Stomach (tissue), 4 donors: ENCODE data around the gene CNGA4.

Source experiments
- EP300 ChIP-seq: sonication (generic); formaldehyde crosslinking; IDR thresholded peaks from one replicate; pipeline ENCODE4 v1.6.1; 2017; ENCODE audit warnings: antibody characterized with exemption
- POLR2A ChIP-seq, 4 donors: fragments of 450-650 bp; IDR thresholded peaks; one replicate each; pipeline ENCODE4 v1.6.1; 2016; ENCODE audit warnings: antibody characterized with exemption in 4 of 4, control low read depth in 2 of 4, mild to moderate bottlenecking in 1 of 4, moderate library complexity in 1 of 4
- POLR2AphosphoS5 ChIP-seq, 3 donors: sonication (generic); formaldehyde crosslinking; IDR thresholded peaks; one replicate each; pipeline ENCODE4 v1.6.1; 2016; ENCODE audit warnings: antibody characterized with exemption in 3 of 3
- TF ChIP-seq, protein P1 (sequence below), 7 experiments: fragments of 450-650 bp in 4 of 7; fragments of 200-600 bp in 3 of 7; sonication (generic) in 3 of 7; IDR thresholded peaks; one replicate each; pipeline ENCODE4 v1.5.1; 2016 to 2019; ENCODE audit warnings: antibody characterized with exemption in 7 of 7, control low read depth in 2 of 7, mild to moderate bottlenecking in 1 of 7

DNA sequence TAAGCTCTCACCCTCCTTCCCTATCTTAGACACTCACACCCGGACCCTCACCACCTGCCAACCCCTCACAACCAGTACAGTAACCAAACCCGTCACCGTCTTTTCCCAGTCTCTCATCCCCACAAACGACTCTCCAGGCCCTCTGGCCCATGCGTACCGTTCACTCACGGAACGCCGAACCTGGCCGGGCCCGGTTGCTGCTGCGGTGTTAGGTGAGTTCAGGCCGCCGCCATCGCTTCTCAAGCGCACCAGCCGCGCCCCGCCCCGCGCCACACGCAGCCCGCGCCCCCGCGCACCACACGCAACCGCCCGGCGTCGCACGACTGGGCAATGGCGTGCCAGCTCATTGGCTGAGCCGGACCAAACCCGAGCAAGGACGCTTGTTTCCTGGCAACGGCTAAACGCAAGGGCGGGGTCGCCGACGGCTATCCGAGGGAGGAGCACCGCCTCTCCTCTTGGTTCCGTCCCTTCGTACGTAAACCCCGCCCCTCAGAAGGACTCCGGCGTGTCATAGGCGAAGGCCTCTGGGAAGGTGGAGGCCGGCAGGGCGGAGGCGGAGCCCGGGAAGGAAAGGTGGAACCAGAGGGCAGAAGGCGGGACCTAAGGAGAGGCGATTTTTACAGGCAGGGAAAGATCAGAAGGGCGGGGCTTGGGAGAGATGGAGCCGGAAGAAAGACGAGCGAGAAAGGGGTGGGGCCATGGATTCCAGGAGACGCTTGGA is 4.3 kb upstream of the CNGA4 start, which contains the start of gene FHIP1B:
- peak; percentile 72 to 95 (median 82) for TF ChIP-seq POLR2AphosphoS5 (IDR thresholded peaks at IDR 0.05)
- peak in 1 of 4 donors; percentile 18 for TF ChIP-seq POLR2A (IDR thresholded peaks at IDR 0.05)
- TF ChIP-seq, protein P1, sequence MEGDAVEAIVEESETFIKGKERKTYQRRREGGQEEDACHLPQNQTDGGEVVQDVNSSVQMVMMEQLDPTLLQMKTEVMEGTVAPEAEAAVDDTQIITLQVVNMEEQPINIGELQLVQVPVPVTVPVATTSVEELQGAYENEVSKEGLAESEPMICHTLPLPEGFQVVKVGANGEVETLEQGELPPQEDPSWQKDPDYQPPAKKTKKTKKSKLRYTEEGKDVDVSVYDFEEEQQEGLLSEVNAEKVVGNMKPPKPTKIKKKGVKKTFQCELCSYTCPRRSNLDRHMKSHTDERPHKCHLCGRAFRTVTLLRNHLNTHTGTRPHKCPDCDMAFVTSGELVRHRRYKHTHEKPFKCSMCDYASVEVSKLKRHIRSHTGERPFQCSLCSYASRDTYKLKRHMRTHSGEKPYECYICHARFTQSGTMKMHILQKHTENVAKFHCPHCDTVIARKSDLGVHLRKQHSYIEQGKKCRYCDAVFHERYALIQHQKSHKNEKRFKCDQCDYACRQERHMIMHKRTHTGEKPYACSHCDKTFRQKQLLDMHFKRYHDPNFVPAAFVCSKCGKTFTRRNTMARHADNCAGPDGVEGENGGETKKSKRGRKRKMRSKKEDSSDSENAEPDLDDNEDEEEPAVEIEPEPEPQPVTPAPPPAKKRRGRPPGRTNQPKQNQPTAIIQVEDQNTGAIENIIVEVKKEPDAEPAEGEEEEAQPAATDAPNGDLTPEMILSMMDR (IDR thresholded peaks at IDR 0.05) = no peak
- TF ChIP-seq EP300 = no peak
